ENCODE data around the gene RAB11FIP3.
A peak's percentile ranks its signal among the peaks of the same experiment; 100 is the strongest.
"Not testable (repeated sequence)": the region's sequence is repeated elsewhere in the genome, so short reads cannot be mapped to it uniquely, and the experiment has no call there.

Gene RAB11FIP3

GRCh38 chr16:424623-425081 lies 797 bp upstream of the RAB11FIP3 start:
- DNase-seq, result no peak

- DNase-seq, result peak; percentile 80
Observed at GRCh38 chr16:425740-426114, 278 bp downstream of the RAB11FIP3 start.

- DNase-seq, result no peak
Observed at GRCh38 chr16:426115-426905, 861 bp downstream of the RAB11FIP3 start.

GRCh38 chr16:426906-427249 lies 1.4 kb downstream of the RAB11FIP3 start:
- no peak for DNase-seq

GRCh38 chr16:427250-427649 lies 1.8 kb downstream of the RAB11FIP3 start:
- no peak for DNase-seq

GRCh38 chr16:430904-431303 lies 5.5 kb downstream of the RAB11FIP3 start:
- DNase-seq, result no peak

- no peak for DNase-seq
Observed at GRCh38 chr16:440627-441026, 15.2 kb downstream of the RAB11FIP3 start.

GRCh38 chr16:441447-441846 lies 16.0 kb downstream of the RAB11FIP3 start:
- no peak for DNase-seq

- DNase-seq, result no peak
Observed at GRCh38 chr16:442976-443375, 17.5 kb downstream of the RAB11FIP3 start.

- DNase-seq, result no peak
Observed at GRCh38 chr16:444027-444426, 18.6 kb downstream of the RAB11FIP3 start.

GRCh38 chr16:445566-445965 lies 20.1 kb downstream of the RAB11FIP3 start:
- no peak for DNase-seq

- no peak for DNase-seq
Observed at GRCh38 chr16:450385-450784, 24.9 kb downstream of the RAB11FIP3 start.

GRCh38 chr16:450785-451512 lies 25.5 kb downstream of the RAB11FIP3 start:
- DNase-seq, result no peak

GRCh38 chr16:454397-454940 lies 29.0 kb downstream of the RAB11FIP3 start:
- DNase-seq, result no peak

- no peak for DNase-seq
Observed at GRCh38 chr16:455453-455852, 30.0 kb downstream of the RAB11FIP3 start.

- DNase-seq, result no peak
Observed at GRCh38 chr16:456891-457483, 31.5 kb downstream of the RAB11FIP3 start.

GRCh38 chr16:457732-458400 lies 32.4 kb downstream of the RAB11FIP3 start:
- DNase-seq, result no peak

GRCh38 chr16:459761-460160 lies 34.3 kb downstream of the RAB11FIP3 start:
- no peak for DNase-seq

- DNase-seq, result no peak
Observed at GRCh38 chr16:460787-461186, 35.3 kb downstream of the RAB11FIP3 start.

- no peak for DNase-seq
Observed at GRCh38 chr16:463071-463470, 37.6 kb downstream of the RAB11FIP3 start.

- DNase-seq, result no peak
Observed at GRCh38 chr16:466651-467050, 41.2 kb downstream of the RAB11FIP3 start.

- not testable (repeated sequence) for DNase-seq
Observed at GRCh38 chr16:467249-467871, 41.9 kb downstream of the RAB11FIP3 start.
